GM23338 (cell line): ENCODE measurements around the gene SMIM9. TPM values are rescaled to one million over a fixed set of nuclear protein-coding genes. Genes with fewer than 3 reads are reported as not detected.
A peak's percentile ranks its signal among the peaks of the same experiment; 100 is the strongest.

Source experiments
- ATAC-seq: fragments of 200-7000 bp; cut with Tn5 transposase; 3 replicates; pipeline ENCODE4 v1.9.1; 2020
- DNase-seq: peaks from one replicate; pipeline ENCODE4 v3.0.0-alpha.2; 2015; ENCODE audit warnings: low spot score
- H2AFZ ChIP-seq: fragments of 200-600 bp; sonication (generic); 2 replicates; pipeline ENCODE4 v1.8.0; 2016; ENCODE audit warnings: antibody characterized with exemption, mild to moderate bottlenecking, moderate library complexity
- H3F3A ChIP-seq: fragments of 200-600 bp; sonication (generic); replicated peaks from 2 replicates; pipeline ENCODE4 v1.8.0; 2017; ENCODE audit warnings: antibody characterized with exemption, mixed run types, low read depth
- H3K27ac ChIP-seq: fragments of 200-600 bp; sonication (generic); 2 replicates; pipeline ENCODE4 v1.6.1; 2016; ENCODE audit warnings: low read depth
- H3K27me3 ChIP-seq: fragments of 200-600 bp; sonication (generic); 2 replicates; pipeline ENCODE4 v1.8.0; 2016; ENCODE audit warnings: mild to moderate bottlenecking, mixed run types, moderate library complexity; ENCODE audit not compliant: insufficient read depth
- H3K36me3 ChIP-seq: fragments of 200-600 bp; sonication (generic); 2 replicates; pipeline ENCODE4 v1.8.0; 2016; ENCODE audit warnings: mild to moderate bottlenecking; ENCODE audit not compliant: insufficient read depth
- H3K4me1 ChIP-seq: fragments of 200-600 bp; sonication (generic); 2 replicates; pipeline ENCODE4 v1.8.0; 2016; ENCODE audit warnings: mild to moderate bottlenecking, moderate library complexity; ENCODE audit not compliant: insufficient read depth
- H3K4me2 ChIP-seq: fragments of 200-600 bp; sonication (generic); 2 replicates; pipeline ENCODE4 v1.7.1; 2017; ENCODE audit warnings: mixed run types
- H3K4me3 ChIP-seq: fragments of 200-600 bp; sonication (generic); 2 replicates; pipeline ENCODE4 v1.6.1; 2016; ENCODE audit warnings: mixed run types
- H3K79me2 ChIP-seq: fragments of 200-600 bp; sonication (generic); replicated peaks from 2 replicates; pipeline ENCODE4 v1.8.0; 2017; ENCODE audit warnings: mild to moderate bottlenecking; ENCODE audit not compliant: insufficient read depth
- H3K9me2 ChIP-seq: fragments of 200-600 bp; sonication (generic); 2 replicates; pipeline ENCODE4 v1.8.0; 2017; ENCODE audit not compliant: insufficient read depth
- H4K20me1 ChIP-seq: fragments of 200-600 bp; sonication (generic); replicated peaks from 2 replicates; pipeline ENCODE4 v1.8.0; 2017; ENCODE audit warnings: mild to moderate bottlenecking; ENCODE audit not compliant: insufficient read depth
- H3K27ac Mint-ChIP-seq: 2 replicates; pipeline ENCODE4 v1.8.0; 2020; ENCODE audit warnings: inconsistent platforms, mild to moderate bottlenecking, moderate library complexity, mixed read lengths
- H3K27me3 Mint-ChIP-seq: 3 replicates; pipeline ENCODE4 v1.8.0; 2022; ENCODE audit warnings: low read depth, mild to moderate bottlenecking, moderate library complexity, mixed read lengths, inconsistent platforms; ENCODE audit not compliant: insufficient read depth, poor library complexity
- H3K36me3 Mint-ChIP-seq: 3 replicates; pipeline ENCODE4 v1.8.0; 2021; ENCODE audit warnings: low read depth, mild to moderate bottlenecking, inconsistent platforms, moderate library complexity, mixed read lengths
- H3K4me1 Mint-ChIP-seq: 3 replicates; pipeline ENCODE4 v1.8.0; 2020; ENCODE audit warnings: mild to moderate bottlenecking, inconsistent platforms, mixed read lengths
- H3K4me3 Mint-ChIP-seq: 3 replicates; pipeline ENCODE4 v1.8.0; 2021; ENCODE audit warnings: moderate library complexity, mild to moderate bottlenecking, inconsistent platforms, mixed read lengths
- H3K9me3 Mint-ChIP-seq: 3 replicates; pipeline ENCODE4 v1.8.0; 2020; ENCODE audit warnings: moderate library complexity, mild to moderate bottlenecking, inconsistent platforms, mixed read lengths
- CREB1 ChIP-seq: fragments of 250-450 bp; sonication (Bioruptor Pico); IDR thresholded peaks from 2 replicates; pipeline ENCODE4 v1.5.0; 2020; ENCODE audit warnings: low read depth, mild to moderate bottlenecking, moderate library complexity
- CTCF ChIP-seq, 2 experiments: fragments of 200-600 bp in 1 of 2; sonication (generic) in 1 of 2; conservative IDR thresholded peaks; 2 replicates each; pipeline versions ENCODE4 v1.5.1 to v1.6.1; 2016 to 2017; ENCODE audit warnings: antibody characterized with exemption in 2 of 2, low read depth in 2 of 2, mild to moderate bottlenecking in 2 of 2, moderate library complexity in 1 of 2
- EZH2phosphoT487 ChIP-seq: fragments of 200-600 bp; sonication (generic); IDR thresholded peaks from one replicate; pipeline ENCODE4 v1.8.1; 2018; ENCODE audit warnings: antibody characterized with exemption; ENCODE audit not compliant: unreplicated experiment
- JUNB ChIP-seq: IDR thresholded peaks from one replicate; pipeline ENCODE4 v1.6.1; 2016; ENCODE audit warnings: antibody characterized with exemption; ENCODE audit not compliant: unreplicated experiment
- REST ChIP-seq: IDR thresholded peaks from one replicate; pipeline ENCODE4 v1.6.1; 2018; ENCODE audit warnings: antibody characterized with exemption; ENCODE audit not compliant: unreplicated experiment
- polyA plus RNA-seq: library from polyadenylated mRNA; unstranded; fragments of >200 nt; fragmentation: Nextera tagmentation; extraction: Ambion mirVana; gene quantifications from 2 replicates; pipeline ENCODE4 v1.2.1, GENCODE V29; 2016
- total RNA-seq: library from RNA; depleted of rRNA; stranded (reverse); fragments of >200 nt; shearing (Covaris generic); gene quantifications from 2 replicates; pipeline ENCODE4 v1.2.3, GENCODE V29; 2014

SMIM9 gene
- total and polyA plus RNA-seq, 2 experiments from 2014 or later = not detected

- Mint-ChIP-seq H3K27me3 (peaks cover 2% of the 10 kb centered on the region), H3K4me3 (no peak overlapping the region), H3K9me3 (peaks cover 6% of the 10 kb centered on the region), H3K36me3 (peaks cover 2% of the 10 kb centered on the region; the same call in 1 of the 3 replicates), H3K27ac (no peak overlapping the region), H3K4me1 (no peaks in the 10 kb centered on the region)
- Histone ChIP-seq H3K9me2 (no peaks in the 10 kb centered on the region), H2AFZ (no peak overlapping the region), H3K27me3 (no peaks in the 10 kb centered on the region), H3F3A (no peaks in the 10 kb centered on the region), H4K20me1 (no peaks in the 10 kb centered on the region), H3K79me2 (no peaks in the 10 kb centered on the region), H3K27ac (no peak overlapping the region), H3K36me3 (no peaks in the 10 kb centered on the region), H3K4me1 (no peaks in the 10 kb centered on the region), H3K4me3 (no peak overlapping the region), H3K4me2 (no peak overlapping the region)
- DNase-seq = peak; percentile 40
- ATAC-seq = no peak
- TF ChIP-seq CREB1 (CRISPR knock-in tag) (no peak), CTCF (conservative IDR thresholded peaks at IDR 0.05; ENCODE audit: low read depth in 2 of 2) (peak; percentile 62)
Observed at GRCh38 chrX:154840856-154841255, 6.4 kb upstream of the SMIM9 start.

GRCh38 chrX:154836163-154836562, 1.7 kb upstream of the SMIM9 start:
- H3K9me3 Mint-ChIP-seq = peaks cover 6% of the 10 kb centered on the region
- ATAC-seq (no peak), DNase-seq (no peak)
- Histone ChIP-seq H2AFZ (no peak overlapping the region), H3F3A (no peaks in the 10 kb centered on the region), H3K4me2 (no peak overlapping the region), H3K4me1 (no peaks in the 10 kb centered on the region), H3K27me3 (no peaks in the 10 kb centered on the region), H3K27ac (no peak overlapping the region), H3K79me2 (no peaks in the 10 kb centered on the region), H3K9me2 (no peaks in the 10 kb centered on the region), H3K36me3 (no peaks in the 10 kb centered on the region), H3K4me3 (no peak overlapping the region), H4K20me1 (no peaks in the 10 kb centered on the region)
- no peak overlapping the region for H3K4me3 Mint-ChIP-seq
- peaks cover 2% of the 10 kb centered on the region for H3K27me3 Mint-ChIP-seq
- H3K27ac Mint-ChIP-seq = no peak overlapping the region
- TF ChIP-seq REST (no peak), JUNB (no peak), EZH2phosphoT487 (no peak)
- H3K36me3 Mint-ChIP-seq = peaks cover 2% of the 10 kb centered on the region; the same call in 1 of the 3 replicates
- H3K4me1 Mint-ChIP-seq = no peaks in the 10 kb centered on the region
